ENCODE data around the gene PHB1. TPM values are rescaled to one million over a fixed set of nuclear protein-coding genes. Genes with fewer than 3 reads are reported as not detected.

PHB1 gene
- polyA plus RNA-seq, 2 donors = 53.6 to 164 TPM

- no peaks in the 10 kb centered on the region for H3K27me3 ChIP-seq (ENCODE audit: control insufficient read depth in 1 of 2, insufficient read depth in 2 of 2, low read length in 2 of 2)
- no peaks in the 10 kb centered on the region for H3K36me3 ChIP-seq (ENCODE audit: control insufficient read depth in 2 of 2, insufficient read depth in 2 of 2, low read length in 1 of 2)
- 91% methylated on average over 10 of the region's 10 CpGs for WGBS, 2 donors
- H3K4me1 ChIP-seq (ENCODE audit: control insufficient read depth in 2 of 2, insufficient read depth in 2 of 2, low read length in 1 of 2) = peaks cover 0 to 25% of the 10 kb centered on the region in 2 donors
- no peak overlapping the region for H3K4me3 ChIP-seq (ENCODE audit: low read depth in 1 of 2, low read length in 2 of 2)
- H3K9me3 ChIP-seq (ENCODE audit: control insufficient read depth in 2 of 2, insufficient read depth in 1 of 2, low read depth in 1 of 2, low read length in 1 of 2) = no peaks in the 10 kb centered on the region
- H3K27ac ChIP-seq (ENCODE audit: low read depth in 2 of 2, low read length in 1 of 2) = no peak overlapping the region
These were observed 28.3 kb downstream of the PHB1 start for GRCh38 chr17:49386373-49386772.

GRCh38 chr17:49384951-49385350 lies 29.7 kb downstream of the PHB1 start:
- Histone ChIP-seq H3K4me3 (ENCODE audit: low read depth in 1 of 2, low read length in 2 of 2) (no peak overlapping the region), H3K27me3 (ENCODE audit: control insufficient read depth in 1 of 2, insufficient read depth in 2 of 2, low read length in 2 of 2) (no peaks in the 10 kb centered on the region), H3K9me3 (ENCODE audit: control insufficient read depth in 2 of 2, insufficient read depth in 1 of 2, low read depth in 1 of 2, low read length in 1 of 2) (no peaks in the 10 kb centered on the region), H3K4me1 (ENCODE audit: control insufficient read depth in 2 of 2, insufficient read depth in 2 of 2, low read length in 1 of 2) (peaks cover 0 to 16% of the 10 kb centered on the region in 2 donors), H3K27ac (ENCODE audit: low read depth in 2 of 2, low read length in 1 of 2) (no peak overlapping the region), H3K36me3 (ENCODE audit: control insufficient read depth in 2 of 2, insufficient read depth in 2 of 2, low read length in 1 of 2) (no peaks in the 10 kb centered on the region)
- 87 to 91% methylated on average over 4 of the region's 4 CpGs for WGBS, 2 donors

GRCh38 chr17:49383060-49383459 lies 31.6 kb downstream of the PHB1 start:
- Histone ChIP-seq H3K36me3 (ENCODE audit: control insufficient read depth in 2 of 2, insufficient read depth in 2 of 2, low read length in 1 of 2) (no peaks in the 10 kb centered on the region), H3K27ac (ENCODE audit: low read depth in 2 of 2, low read length in 1 of 2) (no peak overlapping the region), H3K27me3 (ENCODE audit: control insufficient read depth in 1 of 2, insufficient read depth in 2 of 2, low read length in 2 of 2) (no peaks in the 10 kb centered on the region), H3K4me3 (ENCODE audit: low read depth in 1 of 2, low read length in 2 of 2) (no peak overlapping the region), H3K9me3 (ENCODE audit: control insufficient read depth in 2 of 2, insufficient read depth in 1 of 2, low read depth in 1 of 2, low read length in 1 of 2) (no peaks in the 10 kb centered on the region), H3K4me1 (ENCODE audit: control insufficient read depth in 2 of 2, insufficient read depth in 2 of 2, low read length in 1 of 2) (peaks cover 0 to 9% of the 10 kb centered on the region in 2 donors)
- WGBS, 2 donors = 67 to 68% methylated on average over 10 of the region's 10 CpGs

GRCh38 chr17:49382556-49382955 lies 32.1 kb downstream of the PHB1 start:
- H3K36me3 ChIP-seq (ENCODE audit: control insufficient read depth in 2 of 2, insufficient read depth in 2 of 2, low read length in 1 of 2) = no peaks in the 10 kb centered on the region
- WGBS, 2 donors = 40 to 58% methylated on average over 7 of the region's 7 CpGs
- H3K27me3 ChIP-seq (ENCODE audit: control insufficient read depth in 1 of 2, insufficient read depth in 2 of 2, low read length in 2 of 2) = no peaks in the 10 kb centered on the region
- no peak overlapping the region for H3K27ac ChIP-seq (ENCODE audit: low read depth in 2 of 2, low read length in 1 of 2)
- H3K4me3 ChIP-seq (ENCODE audit: low read depth in 1 of 2, low read length in 2 of 2) = no peak overlapping the region
- peaks cover 0 to 9% of the 10 kb centered on the region in 2 donors for H3K4me1 ChIP-seq (ENCODE audit: control insufficient read depth in 2 of 2, insufficient read depth in 2 of 2, low read length in 1 of 2)
- H3K9me3 ChIP-seq (ENCODE audit: control insufficient read depth in 2 of 2, insufficient read depth in 1 of 2, low read depth in 1 of 2, low read length in 1 of 2) = no peaks in the 10 kb centered on the region

- no peaks in the 10 kb centered on the region for H3K9me3 ChIP-seq (ENCODE audit: control insufficient read depth in 2 of 2, insufficient read depth in 1 of 2, low read depth in 1 of 2, low read length in 1 of 2)
- H3K36me3 ChIP-seq (ENCODE audit: control insufficient read depth in 2 of 2, insufficient read depth in 2 of 2, low read length in 1 of 2) = no peaks in the 10 kb centered on the region
- 67 to 72% methylated on average over 5 of the region's 5 CpGs for WGBS, 2 donors
- H3K27ac ChIP-seq (ENCODE audit: low read depth in 2 of 2, low read length in 1 of 2) = no peak overlapping the region
- no peaks in the 10 kb centered on the region for H3K27me3 ChIP-seq (ENCODE audit: control insufficient read depth in 1 of 2, insufficient read depth in 2 of 2, low read length in 2 of 2)
- peaks cover 0 to 9% of the 10 kb centered on the region in 2 donors for H3K4me1 ChIP-seq (ENCODE audit: control insufficient read depth in 2 of 2, insufficient read depth in 2 of 2, low read length in 1 of 2)
- no peak overlapping the region for H3K4me3 ChIP-seq (ENCODE audit: low read depth in 1 of 2, low read length in 2 of 2)
These were observed 32.9 kb downstream of the PHB1 start for GRCh38 chr17:49381793-49382192.

GRCh38 chr17:49381033-49381432 lies 33.6 kb downstream of the PHB1 start:
- no peaks in the 10 kb centered on the region for H3K36me3 ChIP-seq (ENCODE audit: control insufficient read depth in 2 of 2, insufficient read depth in 2 of 2, low read length in 1 of 2)
- no peaks in the 10 kb centered on the region for H3K9me3 ChIP-seq (ENCODE audit: control insufficient read depth in 2 of 2, insufficient read depth in 1 of 2, low read depth in 1 of 2, low read length in 1 of 2)
- H3K4me1 ChIP-seq (ENCODE audit: control insufficient read depth in 2 of 2, insufficient read depth in 2 of 2, low read length in 1 of 2) = peaks cover 0 to 8% of the 10 kb centered on the region in 2 donors
- no peak overlapping the region for H3K27ac ChIP-seq (ENCODE audit: low read depth in 2 of 2, low read length in 1 of 2)
- no peaks in the 10 kb centered on the region for H3K27me3 ChIP-seq (ENCODE audit: control insufficient read depth in 1 of 2, insufficient read depth in 2 of 2, low read length in 2 of 2)
- whole genome bisulfite sequencing, 2 donors = 61 to 77% methylated on average over 1 of the region's 1 CpG
- no peak overlapping the region for H3K4me3 ChIP-seq (ENCODE audit: low read depth in 1 of 2, low read length in 2 of 2)

GRCh38 chr17:49379926-49380325 lies 34.8 kb downstream of the PHB1 start:
- Histone ChIP-seq H3K36me3 (ENCODE audit: control insufficient read depth in 2 of 2, insufficient read depth in 2 of 2, low read length in 1 of 2) (no peaks in the 10 kb centered on the region), H3K9me3 (ENCODE audit: control insufficient read depth in 2 of 2, insufficient read depth in 1 of 2, low read depth in 1 of 2, low read length in 1 of 2) (no peaks in the 10 kb centered on the region)

GRCh38 chr17:49378311-49378710 lies 36.4 kb downstream of the PHB1 start:
- Histone ChIP-seq H3K27ac (ENCODE audit: low read depth in 2 of 2, low read length in 1 of 2) (no peak overlapping the region), H3K9me3 (ENCODE audit: control insufficient read depth in 2 of 2, insufficient read depth in 1 of 2, low read depth in 1 of 2, low read length in 1 of 2) (no peaks in the 10 kb centered on the region), H3K4me3 (ENCODE audit: low read depth in 1 of 2, low read length in 2 of 2) (no peak overlapping the region), H3K36me3 (ENCODE audit: control insufficient read depth in 2 of 2, insufficient read depth in 2 of 2, low read length in 1 of 2) (no peaks in the 10 kb centered on the region), H3K4me1 (ENCODE audit: control insufficient read depth in 2 of 2, insufficient read depth in 2 of 2, low read length in 1 of 2) (peaks cover 0 to 7% of the 10 kb centered on the region in 2 donors), H3K27me3 (ENCODE audit: control insufficient read depth in 1 of 2, insufficient read depth in 2 of 2, low read length in 2 of 2) (no peaks in the 10 kb centered on the region)
- 80 to 82% methylated on average over 5 of the region's 5 CpGs for WGBS, 2 donors

More at GRCh38 chr17:49379926-49380325, 34.8 kb downstream of the PHB1 start:
- Histone ChIP-seq H3K4me3 (ENCODE audit: low read depth in 1 of 2, low read length in 2 of 2) (no peak overlapping the region), H3K27me3 (ENCODE audit: control insufficient read depth in 1 of 2, insufficient read depth in 2 of 2, low read length in 2 of 2) (no peaks in the 10 kb centered on the region), H3K4me1 (ENCODE audit: control insufficient read depth in 2 of 2, insufficient read depth in 2 of 2, low read length in 1 of 2) (peaks cover 0 to 7% of the 10 kb centered on the region in 2 donors), H3K27ac (ENCODE audit: low read depth in 2 of 2, low read length in 1 of 2) (no peak overlapping the region)
- WGBS, 2 donors = 56 to 62% methylated on average over 4 of the region's 4 CpGs

GRCh38 chr17:49375544-49375943 lies 39.1 kb downstream of the PHB1 start:
- Histone ChIP-seq H3K27ac (ENCODE audit: low read depth in 2 of 2, low read length in 1 of 2) (no peak overlapping the region), H3K27me3 (ENCODE audit: control insufficient read depth in 1 of 2, insufficient read depth in 2 of 2, low read length in 2 of 2) (no peaks in the 10 kb centered on the region), H3K9me3 (ENCODE audit: control insufficient read depth in 2 of 2, insufficient read depth in 1 of 2, low read depth in 1 of 2, low read length in 1 of 2) (no peaks in the 10 kb centered on the region), H3K36me3 (ENCODE audit: control insufficient read depth in 2 of 2, insufficient read depth in 2 of 2, low read length in 1 of 2) (no peaks in the 10 kb centered on the region), H3K4me1 (ENCODE audit: control insufficient read depth in 2 of 2, insufficient read depth in 2 of 2, low read length in 1 of 2) (no peaks in the 10 kb centered on the region), H3K4me3 (ENCODE audit: low read depth in 1 of 2, low read length in 2 of 2) (no peak overlapping the region)
- WGBS, 2 donors = 97 to 100% methylated on average over 1 of the region's 1 CpG

- H3K27ac ChIP-seq (ENCODE audit: low read depth in 2 of 2, low read length in 1 of 2) = no peak overlapping the region
- H3K36me3 ChIP-seq (ENCODE audit: control insufficient read depth in 2 of 2, insufficient read depth in 2 of 2, low read length in 1 of 2) = no peaks in the 10 kb centered on the region
- no peaks in the 10 kb centered on the region for H3K27me3 ChIP-seq (ENCODE audit: control insufficient read depth in 1 of 2, insufficient read depth in 2 of 2, low read length in 2 of 2)
- WGBS, 2 donors = 92 to 95% methylated on average over 6 of the region's 6 CpGs
- H3K4me1 ChIP-seq (ENCODE audit: control insufficient read depth in 2 of 2, insufficient read depth in 2 of 2, low read length in 1 of 2) = no peaks in the 10 kb centered on the region
- no peaks in the 10 kb centered on the region for H3K9me3 ChIP-seq (ENCODE audit: control insufficient read depth in 2 of 2, insufficient read depth in 1 of 2, low read depth in 1 of 2, low read length in 1 of 2)
- H3K4me3 ChIP-seq (ENCODE audit: low read depth in 1 of 2, low read length in 2 of 2) = no peak overlapping the region
These were observed 41.6 kb downstream of the PHB1 start for GRCh38 chr17:49373115-49373514.

All from esophagus (tissue), 2 donors.